Measurements from ENCODE around the gene ELP4.

The ELP4 gene

DNA sequence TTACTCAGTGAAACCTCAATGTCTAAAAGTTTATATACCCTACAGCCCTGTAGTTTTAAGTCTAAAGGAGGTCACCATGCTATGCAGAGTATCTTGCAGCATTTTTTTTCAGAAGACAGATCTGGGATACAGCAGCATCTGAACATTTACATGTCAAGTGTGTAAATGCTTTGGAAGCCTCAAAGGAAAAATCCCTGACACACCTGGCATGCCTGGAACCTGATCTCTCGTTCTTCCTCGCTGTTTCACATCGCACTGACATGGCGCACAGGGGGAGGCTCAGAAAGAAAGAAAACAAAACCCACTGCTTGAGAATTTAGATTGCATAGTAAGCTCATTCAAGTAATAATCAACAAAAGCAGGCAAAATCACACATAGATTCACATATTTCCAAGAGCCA, 270.5 kb downstream of the ELP4 start:
- DNase-seq (ENCODE audit: low spot score), result no peak

DNA sequence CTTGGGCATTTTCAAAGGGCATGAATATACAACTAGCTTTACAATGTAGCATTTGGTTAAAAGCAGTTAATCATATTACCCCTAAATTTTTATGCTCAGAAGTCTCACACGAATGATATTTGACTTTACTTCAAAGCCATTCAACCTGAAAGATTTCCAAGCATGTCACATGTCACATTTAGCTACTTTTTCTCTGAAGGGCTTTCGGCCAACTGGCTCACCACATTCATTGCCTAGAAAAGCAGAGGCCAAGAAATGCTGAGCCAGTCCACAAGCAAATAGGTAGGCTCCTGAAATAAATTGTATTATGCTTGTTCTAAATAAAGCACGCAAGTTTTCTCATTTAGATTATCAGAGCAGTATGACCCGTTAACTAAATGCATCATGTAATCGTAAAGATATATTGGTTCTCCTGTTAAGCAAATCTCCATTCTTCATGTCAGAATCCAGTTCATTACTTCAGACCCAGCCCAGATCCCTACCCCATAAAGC, 271.0 kb downstream of the ELP4 start:
- no peak for DNase-seq (ENCODE audit: low spot score)

DNA sequence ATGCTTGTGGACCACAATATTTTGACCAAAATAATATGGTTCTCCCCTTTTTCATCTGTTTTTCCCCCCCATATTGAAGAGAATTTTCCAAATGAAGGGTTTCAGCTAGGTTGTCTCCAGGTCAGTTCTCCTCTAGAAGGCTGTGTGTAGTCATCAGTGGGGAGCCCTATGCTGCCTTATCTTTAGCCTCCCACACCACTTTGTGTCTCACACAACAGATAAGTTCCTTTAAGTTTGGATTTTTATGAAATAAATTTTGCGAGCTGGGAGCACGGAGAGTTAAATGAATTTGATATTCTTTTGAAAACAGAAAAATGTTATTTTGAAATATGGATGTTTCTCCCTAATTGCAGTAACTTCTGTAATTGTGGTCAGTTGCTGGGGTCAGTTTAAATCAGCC, 272.7 kb downstream of the ELP4 start:
- no peak for DNase-seq (ENCODE audit: low spot score)

DNA sequence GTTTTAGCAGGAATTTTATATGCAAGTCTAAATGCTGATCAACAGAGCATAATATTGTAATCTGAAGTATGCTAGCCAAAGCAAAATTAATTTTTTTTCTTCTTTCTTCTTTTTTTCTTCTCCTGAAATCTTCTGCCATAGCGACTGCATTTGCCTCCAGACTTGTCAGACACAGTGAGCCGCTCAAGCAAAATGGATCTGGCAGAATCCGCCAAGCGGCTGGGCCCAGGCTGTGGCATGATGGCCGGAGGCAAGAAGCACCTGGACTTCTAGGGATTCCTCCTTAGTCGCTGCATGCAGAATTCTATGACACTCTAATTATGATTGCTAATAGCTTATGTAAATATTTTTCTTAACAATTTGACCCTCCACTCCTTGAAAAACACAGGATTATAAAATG, 273.7 kb downstream of the ELP4 start:
- no peak for DNase-seq (ENCODE audit: low spot score)

DNA sequence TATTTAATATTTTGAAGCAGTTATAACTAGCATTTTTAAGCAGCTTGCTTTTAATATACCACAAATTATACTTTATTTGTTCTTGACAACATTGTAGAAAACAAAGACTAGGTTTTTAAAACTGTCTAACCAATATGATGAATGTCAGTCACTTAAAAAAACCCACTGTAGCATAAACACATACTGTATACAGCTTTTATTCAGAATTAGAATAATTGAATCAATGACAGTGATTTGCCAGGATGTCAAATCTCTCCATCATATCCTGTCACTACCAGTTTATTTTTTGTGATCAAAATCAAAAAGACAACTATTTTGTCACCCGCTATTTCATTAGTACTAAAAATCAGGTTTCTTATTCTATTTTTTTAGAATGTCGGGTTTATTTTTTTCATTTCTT, 275.0 kb downstream of the ELP4 start:
- no peak for DNase-seq (ENCODE audit: low spot score)

DNA sequence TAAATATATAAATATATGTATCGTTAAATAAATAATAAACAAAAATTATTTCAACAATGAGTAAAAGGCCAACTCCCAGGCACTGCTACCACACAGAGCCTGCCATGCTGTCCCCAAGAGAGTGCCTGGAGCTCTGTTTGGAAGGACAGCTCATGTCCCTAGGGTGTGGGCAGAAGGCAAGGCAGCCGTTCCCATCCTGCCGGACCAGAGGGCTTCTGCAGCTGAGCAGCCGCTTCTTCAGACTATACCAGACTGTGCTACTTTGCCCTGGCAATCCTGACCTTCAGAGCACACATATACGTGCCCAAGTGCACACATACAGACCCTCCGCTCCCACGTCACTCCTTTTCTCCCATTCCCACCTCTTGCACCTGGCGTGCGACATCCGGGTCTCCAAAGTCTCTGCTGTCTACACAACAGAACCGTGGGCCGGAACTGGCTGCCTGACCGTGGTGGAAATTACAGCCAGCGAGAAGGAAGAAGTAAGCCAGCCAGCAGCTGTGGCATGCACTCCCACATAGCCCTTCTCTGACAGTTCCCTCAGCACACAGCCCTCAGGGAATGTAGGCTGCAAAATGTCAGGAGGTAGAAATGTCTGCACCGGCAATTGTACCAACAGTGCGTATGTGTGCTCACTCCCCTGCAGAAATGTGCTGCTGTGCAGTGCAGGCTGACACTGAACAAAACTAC, 277.6 kb downstream of the ELP4 start:
- no peak for DNase-seq (ENCODE audit: low spot score)

DNA sequence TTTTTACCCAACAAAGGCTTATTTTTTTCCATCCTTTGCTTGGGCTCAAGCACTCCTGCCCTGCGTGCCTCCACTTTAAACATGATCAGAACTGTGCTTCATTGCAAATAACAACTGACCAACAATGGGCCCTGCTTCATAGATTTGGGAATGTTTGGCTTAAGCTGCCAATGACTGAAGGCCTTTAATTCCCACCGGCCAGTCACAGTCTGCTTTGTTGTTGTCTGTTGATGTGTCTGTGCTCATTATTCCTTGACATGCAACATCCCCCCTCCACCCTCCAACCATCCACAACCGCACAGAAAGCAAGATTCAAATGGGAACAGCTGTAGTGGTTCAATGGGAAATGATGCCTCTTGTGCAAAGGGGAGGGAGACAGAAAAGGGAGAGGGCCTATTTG, 278.5 kb downstream of the ELP4 start:
- DNase-seq (ENCODE audit: low spot score), result no peak

DNA sequence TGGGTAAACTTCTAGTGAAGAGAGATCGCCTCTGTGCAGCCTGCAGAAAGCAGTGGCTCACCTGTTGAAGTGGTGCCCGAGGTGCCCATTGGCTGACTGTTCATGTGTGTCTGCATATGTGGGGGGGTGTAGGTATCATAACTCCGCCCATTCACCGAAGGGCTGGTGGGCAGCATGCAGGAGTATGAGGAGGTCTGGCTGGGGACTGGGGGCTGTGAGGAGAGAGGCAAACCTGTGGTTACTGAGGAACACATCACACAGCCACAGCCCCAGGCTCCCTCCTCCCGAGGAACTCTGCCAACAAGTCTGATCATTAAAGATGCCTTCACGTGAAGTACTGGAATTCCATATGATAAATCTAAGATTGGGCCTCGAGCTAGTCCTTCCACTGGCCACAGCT, 281.1 kb downstream of the ELP4 start:
- DNase-seq (ENCODE audit: low spot score), result no peak

DNA sequence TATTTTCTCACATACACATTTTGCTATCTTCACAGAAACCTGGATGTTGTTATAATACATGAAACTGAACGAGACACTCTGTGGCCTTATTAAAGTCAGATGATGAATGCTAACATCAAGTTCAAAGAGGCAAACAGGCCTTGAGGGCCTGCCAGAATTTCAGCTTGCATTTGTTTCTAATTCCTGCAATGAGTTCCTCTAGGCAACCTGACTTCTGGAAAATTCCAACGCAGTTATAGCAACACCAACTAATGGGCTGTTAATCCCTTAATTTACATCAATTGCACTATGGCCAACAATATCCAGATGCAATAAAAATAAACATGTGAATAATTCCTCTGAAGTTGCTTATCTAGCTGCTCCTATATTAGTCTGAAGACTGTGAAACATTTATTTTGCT, 282.5 kb downstream of the ELP4 start:
- DNase-seq (ENCODE audit: low spot score), result no peak

DNA sequence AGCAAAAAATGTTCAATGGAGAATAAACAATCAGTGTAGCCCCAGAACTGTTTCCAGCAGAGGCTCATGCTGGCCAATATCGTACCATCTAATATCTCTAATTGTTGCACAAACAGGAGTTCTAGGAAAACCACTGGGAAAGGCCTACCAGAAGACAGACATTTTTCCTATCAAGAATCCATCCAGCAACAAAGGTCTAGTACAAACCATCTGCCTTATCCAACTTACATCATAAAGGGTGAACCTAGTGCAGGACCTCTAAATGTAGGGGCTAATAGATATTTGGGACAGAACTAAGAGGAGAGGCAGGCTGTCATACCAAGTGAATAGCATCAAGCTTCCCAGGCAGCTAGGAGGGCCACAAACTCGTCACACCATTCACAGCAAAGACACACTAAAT, 282.9 kb downstream of the ELP4 start:
- DNase-seq (ENCODE audit: low spot score), result no peak

DNA sequence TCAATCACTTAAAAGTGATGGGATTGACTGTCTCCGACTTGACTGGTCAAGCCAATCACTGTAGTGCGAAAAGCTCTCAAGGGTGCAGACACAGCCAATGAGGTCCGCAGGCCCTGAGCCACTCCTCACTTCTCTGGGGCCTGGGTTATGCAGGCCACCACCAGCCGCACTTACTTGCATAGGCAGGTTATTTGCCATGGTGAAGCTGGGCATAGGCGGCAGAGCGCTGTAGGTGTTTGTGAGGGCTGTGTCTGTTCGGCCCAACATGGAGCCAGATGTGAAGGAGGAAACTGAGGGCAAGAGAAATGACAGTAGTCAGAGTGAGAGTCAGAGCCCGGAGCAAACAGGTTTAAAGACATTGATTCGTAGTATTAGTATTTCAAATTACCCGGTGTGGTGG, 283.7 kb downstream of the ELP4 start:
- DNase-seq (ENCODE audit: low spot score), result no peak

DNA sequence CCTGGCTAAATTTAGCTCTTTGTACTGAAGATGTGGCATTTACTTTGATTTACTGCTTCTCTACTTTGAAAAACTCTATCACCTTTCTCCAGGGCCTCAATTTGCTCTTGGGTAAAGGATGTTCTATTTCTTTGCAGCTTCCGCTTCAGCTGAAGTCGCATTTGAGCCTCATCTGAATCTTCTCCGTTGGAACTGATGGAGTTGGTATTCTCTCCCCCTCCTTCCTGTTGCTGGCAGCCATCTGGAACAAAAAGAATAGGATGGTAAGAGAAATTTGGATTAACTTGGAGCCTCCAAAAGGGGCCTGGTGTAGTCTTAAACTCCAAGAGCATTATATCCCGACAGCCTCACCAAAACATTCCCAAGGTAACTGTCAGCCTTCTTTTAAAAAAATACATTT, 285.0 kb downstream of the ELP4 start:
- no peak for DNase-seq (ENCODE audit: low spot score)

DNA sequence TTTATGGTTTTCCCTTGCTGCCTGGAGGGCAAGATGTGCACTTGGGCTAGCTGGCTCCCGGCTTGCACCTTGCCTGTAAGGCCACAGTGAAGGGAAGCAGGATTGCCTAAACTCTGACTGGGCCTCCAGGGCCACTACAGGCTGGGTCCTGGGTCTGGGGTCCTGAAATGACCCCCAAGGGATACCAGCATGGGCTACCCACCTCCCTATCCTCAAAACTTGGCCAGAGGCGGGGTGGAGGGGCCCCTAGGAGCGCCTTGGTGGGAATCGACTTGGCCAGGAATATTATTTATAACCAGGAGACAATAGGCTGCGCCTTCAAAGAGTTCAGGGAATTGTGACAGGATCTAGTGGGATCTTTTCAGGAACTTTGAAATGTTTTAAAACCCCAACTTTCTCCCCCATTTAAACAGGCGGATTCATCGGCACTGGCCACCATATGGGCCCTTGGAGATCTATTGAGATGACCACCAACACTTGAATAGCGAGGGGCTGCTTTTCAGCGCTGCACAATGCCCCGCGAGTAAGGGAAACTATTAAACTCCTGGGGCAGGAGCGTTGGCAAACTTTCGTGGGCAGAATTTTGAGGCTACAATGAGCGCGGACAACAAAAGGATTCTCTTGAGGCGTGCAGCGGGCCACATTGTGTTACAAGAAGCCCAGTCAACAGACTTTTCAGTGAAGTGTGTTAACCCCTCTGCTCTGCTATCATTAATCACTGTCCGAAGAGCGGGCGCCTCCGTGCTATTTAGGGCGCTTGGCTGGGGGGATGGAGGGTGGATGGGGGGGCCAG, 286.3 kb downstream of the ELP4 start:
- no peak for DNase-seq (ENCODE audit: low spot score)

DNA sequence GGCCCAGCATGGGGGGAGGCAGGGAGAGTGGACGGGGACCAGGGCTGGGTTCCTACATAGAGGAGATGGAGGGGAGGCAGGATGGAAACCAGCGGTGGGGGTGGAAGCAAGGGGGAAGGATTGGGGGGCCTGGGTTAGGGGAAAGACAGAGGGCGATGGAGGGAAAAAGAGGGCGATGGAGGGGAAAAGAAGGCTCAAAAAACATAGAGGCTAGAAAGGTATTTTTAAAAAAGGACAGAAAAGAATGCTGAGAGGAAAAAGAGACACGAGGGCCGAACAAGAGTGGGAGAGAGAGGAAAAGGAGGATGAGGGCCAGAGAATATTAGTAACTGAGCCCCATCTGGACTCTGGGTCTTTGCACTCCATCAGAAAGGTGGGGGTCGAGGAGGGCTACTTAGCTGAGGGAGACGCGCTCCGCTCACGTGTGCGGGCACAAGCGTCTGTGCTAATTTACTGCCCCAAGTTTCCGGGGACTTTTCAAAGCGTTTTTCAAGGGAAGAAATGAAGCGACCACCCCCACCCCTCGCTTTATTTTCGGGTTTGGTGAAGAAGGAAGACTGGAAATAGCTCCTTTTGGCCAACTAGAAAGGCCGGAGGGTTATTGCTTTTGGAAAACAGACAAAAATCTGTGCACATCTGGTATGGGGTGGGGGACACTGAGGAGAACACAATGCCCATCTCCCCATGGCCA, 287.1 kb downstream of the ELP4 start:
- no peak for DNase-seq (ENCODE audit: low spot score)

DNA sequence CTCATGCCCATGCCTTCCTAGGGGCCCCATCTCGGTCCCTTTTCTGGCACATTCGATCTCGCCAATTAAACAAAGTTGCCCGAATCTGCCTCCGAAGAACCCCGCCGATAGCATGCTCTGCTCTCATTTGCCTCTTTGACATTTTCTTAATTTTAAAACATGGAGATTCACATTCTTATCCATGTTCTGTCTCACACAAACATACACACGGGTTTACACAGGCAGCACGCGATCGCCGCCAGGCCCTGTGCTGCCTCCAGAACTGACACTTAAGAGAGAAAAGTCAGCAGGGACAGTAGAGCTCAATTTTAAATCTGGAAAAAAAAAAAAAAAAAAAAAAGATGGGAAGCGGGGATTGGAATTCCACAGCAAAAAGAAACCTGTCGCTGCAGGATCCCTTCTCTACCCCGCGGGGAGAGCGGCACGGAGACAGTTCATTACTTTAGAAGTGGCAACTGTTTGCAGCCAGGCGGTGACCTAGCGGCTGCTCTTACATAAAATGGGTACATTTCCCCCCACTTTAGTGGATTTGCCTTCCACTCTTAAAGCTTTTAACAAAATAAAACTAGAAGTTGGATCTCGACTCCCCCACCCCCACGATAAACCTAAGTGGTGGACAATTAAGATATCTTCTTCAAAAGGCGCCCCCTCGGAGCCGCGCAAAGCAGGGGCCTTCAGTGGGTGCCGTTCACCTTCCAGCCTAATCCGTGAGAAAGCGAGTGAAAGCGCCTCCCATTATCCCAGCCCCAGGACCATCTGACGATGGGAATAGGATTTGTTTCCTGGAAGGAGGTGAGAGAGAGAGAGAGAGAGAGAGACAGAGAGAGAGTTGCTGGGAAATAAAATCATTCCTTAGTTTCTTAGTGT, 287.9 kb downstream of the ELP4 start:
- DNase-seq (ENCODE audit: low spot score), result no peak

DNA sequence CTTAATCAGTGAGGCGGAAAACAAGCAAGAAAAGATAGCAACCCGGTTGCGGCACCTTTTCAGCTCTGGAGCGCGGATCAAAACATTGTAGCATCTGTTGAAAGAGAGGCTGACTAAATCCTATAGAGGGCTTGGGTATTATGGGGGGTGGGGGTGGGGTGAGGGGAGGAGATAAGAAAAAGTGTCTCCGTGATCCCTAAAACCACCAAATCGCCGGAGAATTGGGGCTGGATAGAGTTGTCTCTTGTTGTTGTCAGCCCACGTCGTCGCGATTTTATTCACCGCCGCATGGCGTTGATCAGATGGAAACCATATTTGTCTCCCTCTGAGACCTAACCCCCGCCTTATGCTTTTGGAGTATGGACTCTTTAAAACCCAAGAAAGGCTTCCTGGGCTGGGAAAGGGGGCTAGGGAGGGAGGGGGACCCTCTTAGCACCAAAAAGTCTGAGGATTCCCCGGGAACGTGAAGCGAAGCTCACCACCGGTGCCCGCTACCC, 288.5 kb downstream of the ELP4 start:
- DNase-seq (ENCODE audit: low spot score), result no peak

DNA sequence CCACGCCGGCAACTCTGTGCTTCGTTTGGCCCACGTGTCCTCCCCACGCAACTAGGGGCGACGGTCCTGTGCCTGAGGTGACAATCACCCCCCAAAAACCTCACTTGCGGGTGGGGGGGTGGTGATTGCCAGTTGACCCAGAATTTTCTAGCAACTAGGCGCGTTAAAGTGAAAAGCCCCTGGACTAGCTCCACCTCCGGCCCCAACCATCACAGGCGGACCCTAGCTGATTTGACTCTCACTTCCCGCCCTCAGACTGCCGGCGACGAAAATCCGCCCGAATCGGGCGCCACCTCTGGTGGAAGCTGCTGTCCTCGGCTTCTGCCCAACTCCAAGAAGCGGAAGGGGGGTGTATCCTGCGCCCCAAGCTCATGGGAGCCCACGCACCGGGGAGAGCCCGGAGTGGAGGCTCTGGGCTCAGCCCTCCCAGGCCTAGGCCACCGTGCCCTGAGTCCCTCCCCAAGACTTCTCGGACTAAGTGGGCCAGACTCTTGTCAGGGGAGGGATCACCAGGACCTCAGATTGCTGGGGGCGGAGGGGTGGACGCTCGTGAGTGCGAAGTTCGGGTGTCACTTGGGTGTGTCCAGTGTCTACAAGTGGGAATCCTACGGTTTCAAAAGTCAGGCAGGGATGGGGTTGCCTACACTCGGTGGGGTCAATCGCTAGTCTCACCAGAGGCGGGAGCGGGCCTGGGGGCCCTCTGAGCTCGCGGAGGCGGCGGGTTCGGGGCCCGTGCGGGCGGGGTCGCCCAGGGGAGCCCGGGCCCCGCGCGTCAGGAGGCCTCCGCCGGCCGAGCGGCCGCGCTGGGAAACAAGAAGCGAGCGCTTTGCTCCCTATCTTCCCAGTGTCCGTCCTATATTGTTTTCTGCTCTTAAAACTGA, 289.2 kb downstream of the ELP4 start:
- no peak for DNase-seq (ENCODE audit: low spot score)

DNA sequence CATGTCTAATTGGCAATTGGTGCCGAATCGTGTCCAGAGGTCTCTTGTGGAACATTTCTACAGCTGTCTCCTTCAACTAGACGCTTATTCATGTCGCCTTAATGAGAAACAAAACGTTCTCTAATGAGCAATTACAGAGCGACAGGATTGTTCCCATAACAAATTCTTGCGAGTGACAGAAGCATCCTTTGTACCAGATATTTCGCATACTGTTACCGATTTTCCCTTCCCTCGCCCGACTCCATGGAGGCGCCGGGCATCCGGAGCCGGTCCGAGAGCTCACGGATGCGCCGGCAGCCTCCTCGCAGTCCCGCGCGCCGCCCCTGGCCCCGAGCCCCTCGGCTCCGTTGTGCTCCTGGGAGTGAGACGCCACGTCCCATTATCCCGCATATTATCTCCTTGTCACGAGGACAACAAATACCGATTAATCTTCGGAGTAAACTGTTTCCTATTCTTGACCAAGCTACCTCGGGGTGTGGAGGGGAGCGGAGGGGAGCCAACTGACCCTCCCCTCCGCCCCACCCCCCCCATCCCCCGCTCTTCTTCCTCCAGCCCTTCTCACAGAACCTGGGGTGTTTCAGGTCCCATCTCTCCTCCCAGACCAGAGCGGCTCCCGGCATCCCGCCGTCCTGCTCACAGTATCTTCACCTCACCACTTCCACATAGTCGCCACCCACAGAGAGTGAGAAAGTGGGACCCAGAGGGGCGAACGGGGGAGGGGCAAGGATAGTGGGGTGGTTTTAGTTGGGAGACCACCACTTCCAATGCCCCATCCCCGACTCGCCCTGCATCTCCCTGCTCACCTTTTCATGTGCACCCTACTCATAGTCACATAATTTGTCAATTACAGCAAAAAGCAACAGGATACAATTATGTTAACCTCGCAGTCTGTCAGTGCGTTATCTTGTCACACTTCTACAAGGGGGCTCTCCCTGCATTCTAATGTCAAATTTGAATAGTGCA, 290.1 kb downstream of the ELP4 start:
- DNase-seq (ENCODE audit: low spot score), result no peak

DNA sequence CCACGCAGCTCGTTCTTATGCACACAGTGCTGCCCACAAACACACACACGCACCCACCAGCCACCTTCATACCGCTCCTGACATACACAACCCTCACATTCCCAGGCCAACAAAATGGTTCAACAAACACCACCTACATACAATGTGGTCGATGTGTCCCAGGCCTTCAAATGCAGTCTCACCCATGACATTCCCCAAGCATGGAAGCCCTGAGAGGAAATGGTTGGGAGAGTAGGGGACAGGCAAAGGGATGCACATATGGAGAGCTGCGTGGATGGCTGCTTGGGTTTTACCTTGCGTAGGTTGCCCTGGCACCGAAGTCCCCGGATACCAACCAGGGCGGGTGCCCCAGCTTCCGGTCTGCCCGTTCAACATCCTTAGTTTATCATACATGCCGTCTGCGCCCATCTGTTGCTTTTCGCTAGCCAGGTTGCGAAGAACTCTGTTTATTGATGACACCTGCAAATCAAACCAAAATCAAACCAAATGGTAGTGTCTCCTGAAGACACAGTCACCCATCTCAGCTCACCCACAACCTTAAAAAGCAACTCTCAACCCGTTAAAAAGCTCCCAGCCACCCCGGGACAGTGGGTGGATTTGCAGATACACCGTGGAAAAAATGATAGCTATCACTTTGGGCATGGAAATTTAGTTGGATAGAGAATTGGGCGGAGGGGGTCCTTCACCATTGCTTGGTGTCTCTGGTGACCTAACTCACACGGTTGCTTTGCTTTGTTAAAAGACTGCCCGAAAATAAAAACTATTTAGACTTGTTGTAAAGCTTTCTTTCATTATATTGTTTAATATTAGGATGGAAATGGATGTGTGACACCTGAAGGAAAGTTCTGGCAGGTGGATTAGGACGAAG, 291.1 kb downstream of the ELP4 start:
- DNase-seq (ENCODE audit: low spot score), result no peak

Data from hematopoietic multipotent progenitor cell treated with erythropoietin and hydrocortisone succinate and interleukin-3 and kit ligand, for 17 days (in vitro differentiated cells).